ENCODE measurements around the gene PTPN12. TPM values are rescaled to one million over a fixed set of nuclear protein-coding genes. Genes with fewer than 3 reads are reported as not detected.

PTPN12 gene
- total and polyA plus RNA-seq, 4 donors = 52.2 to 92.9 (median 57.1) TPM

Other genes with a start within 250 kb of the PTPN12 start
- gene GSAP, start 120.9 kb upstream of the PTPN12 start, total RNA-seq = 10 to 100 TPM; 11.2 to 18.4 TPM
- 10 to 100 TPM; 13.4 to 16.0 TPM for gene GSAP, start 120.9 kb upstream of the PTPN12 start, polyA plus RNA-seq (ENCODE audit: insufficient read length in 2 of 2)
- gene RSBN1L, start 159.2 kb downstream of the PTPN12 start, total RNA-seq = 10 to 100 TPM; 33.8 to 53.5 TPM
- 10 to 100 TPM; 26.1 to 28.4 TPM for gene RSBN1L, start 159.2 kb downstream of the PTPN12 start, polyA plus RNA-seq (ENCODE audit: insufficient read length in 2 of 2)

Measured in spinal cord (tissue), 4 donors.